Erythroblast (primary cell): Measurements from ENCODE around the gene NDST1.

Experiments
- GATA1 ChIP-seq: IDR thresholded peaks from 2 replicates; pipeline ENCODE4 v1.6.1; 2011; ENCODE audit warnings: low read depth, mild to moderate bottlenecking, control low read depth, low read length, moderate library complexity
- POLR2A ChIP-seq: IDR thresholded peaks from 2 replicates; pipeline ENCODE4 v1.6.1; 2011; ENCODE audit warnings: mild to moderate bottlenecking, low read length

- TF ChIP-seq POLR2A (no peak), GATA1 (no peak)
Measured at GRCh38 chr5:150541895-150542294, 34.0 kb downstream of the NDST1 start.
